HepG2 (cell line): ENCODE measurements around the gene CTNND2. TPM values are rescaled to one million over a fixed set of nuclear protein-coding genes. Genes with fewer than 3 reads are reported as not detected.

ENCODE experiments used
- HIC2 ChIP-seq: sonication (generic); formaldehyde crosslinking; IDR thresholded peaks from 2 replicates; pipeline ENCODE4 v1.9.0; 2022; ENCODE audit warnings: low read depth, missing genetic modification reagents
- KIAA2018 ChIP-seq: sonication (generic); formaldehyde crosslinking; IDR thresholded peaks from 2 replicates; pipeline ENCODE4 v1.5.0; 2020; ENCODE audit warnings: mild to moderate bottlenecking, missing genetic modification reagents, borderline replicate concordance
- MYC ChIP-seq: sonication (generic); formaldehyde crosslinking; IDR thresholded peaks from 2 replicates; pipeline ENCODE4 v1.9.0; 2021; ENCODE audit warnings: missing genetic modification reagents, borderline replicate concordance
- NPAS2 ChIP-seq: sonication (generic); formaldehyde crosslinking; IDR thresholded peaks from 2 replicates; pipeline ENCODE4 v1.8.0; 2022; ENCODE audit warnings: mild to moderate bottlenecking, missing genetic modification reagents, borderline replicate concordance
- RAD21 ChIP-seq: fragments of 450-650 bp; formaldehyde crosslinking; IDR thresholded peaks from 2 replicates; pipeline ENCODE4 v1.5.0; 2020; ENCODE audit warnings: mild to moderate bottlenecking
- ZNF318 ChIP-seq: sonication (generic); formaldehyde crosslinking; IDR thresholded peaks from 2 replicates; pipeline ENCODE4 v1.4.0; 2020; ENCODE audit warnings: mild to moderate bottlenecking, missing genetic modification reagents
- ZNF335 ChIP-seq: sonication (generic); formaldehyde crosslinking; IDR thresholded peaks from 2 replicates; pipeline ENCODE4 v1.4.0; 2020; ENCODE audit warnings: missing genetic modification reagents
- ZNF468 ChIP-seq: sonication (generic); formaldehyde crosslinking; IDR thresholded peaks from 2 replicates; pipeline ENCODE4 v1.8.0; 2022; ENCODE audit warnings: mild to moderate bottlenecking, moderate library complexity, missing genetic modification reagents
- ZNF501 ChIP-seq: sonication (generic); formaldehyde crosslinking; IDR thresholded peaks from 2 replicates; pipeline ENCODE4 v1.5.1; 2020; ENCODE audit warnings: mild to moderate bottlenecking, moderate library complexity, missing genetic modification reagents
- ZNF530 ChIP-seq: sonication (generic); formaldehyde crosslinking; IDR thresholded peaks from 2 replicates; pipeline ENCODE4 v1.5.0; 2020; ENCODE audit warnings: low read depth, mild to moderate bottlenecking, missing genetic modification reagents
- ZNF713 ChIP-seq: sonication (generic); formaldehyde crosslinking; IDR thresholded peaks from 2 replicates; pipeline ENCODE4 v1.4.0; 2020; ENCODE audit warnings: mild to moderate bottlenecking, missing genetic modification reagents
- ZNF788 ChIP-seq: sonication (generic); formaldehyde crosslinking; IDR thresholded peaks from 2 replicates; pipeline ENCODE4 v1.5.0; 2020; ENCODE audit warnings: mild to moderate bottlenecking, missing genetic modification reagents, borderline replicate concordance
- polyA plus RNA-seq, 8 experiments: library from polyadenylated mRNA; depleted of rRNA in 3 of 8; stranded (reverse) in 7 of 8; unstranded in 1 of 8; fragments of >200 nt; fragmentation: Illumina TruSeq in 4 of 8; extraction: Trizol in 4 of 8; gene quantifications; 2 replicates each; pipeline versions ENCODE4 v1.2.1 to v1.2.3, GENCODE V29; 2011 to 2016; ENCODE audit warnings: low read depth in 4 of 8, missing spikeins in 1 of 8, mixed read lengths in 1 of 8; ENCODE audit not compliant: insufficient read depth in 1 of 8
- total RNA-seq, 5 experiments: library from RNA; depleted of rRNA; stranded (reverse); fragments of >200 nt; fragmentation: Illumina TruSeq; extraction: Trizol; gene quantifications; 2 replicates each; pipeline ENCODE4 v1.2.3, GENCODE V29; 2016; ENCODE audit warnings: low read depth in 1 of 5

The CTNND2 gene
- total and polyA plus RNA-seq, 2 of the 13 experiments (the other 11 are each of a cell fraction or from before 2014, with no cell fraction given) = not detected

DNA sequence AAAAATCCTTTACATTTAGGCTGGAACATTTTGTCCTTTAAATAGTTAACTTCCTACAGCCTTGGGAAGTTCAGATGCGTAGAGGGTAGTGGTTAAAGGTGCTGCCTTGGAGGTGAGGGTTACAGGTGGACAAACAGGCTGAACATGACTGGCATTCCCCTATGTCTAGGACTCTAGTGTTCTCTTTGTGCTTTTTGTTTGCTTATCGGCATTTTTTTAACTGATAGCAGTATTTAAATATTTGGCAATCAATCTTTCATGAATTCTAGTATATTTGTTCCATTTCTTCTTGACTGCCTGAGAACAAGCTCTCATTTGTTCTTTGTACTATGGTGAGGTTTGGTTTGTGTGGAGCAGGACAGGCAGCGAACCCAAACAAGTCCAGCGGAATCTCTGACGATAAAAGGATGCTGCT is 307.6 kb downstream of the CTNND2 start (continued):
- no peak for TF ChIP-seq HIC2 (CRISPR knock-in tag)
- TF ChIP-seq RAD21 (CRISPR knock-in tag) = no peak
- TF ChIP-seq NPAS2 (CRISPR knock-in tag) = no peak
- no peak for TF ChIP-seq ZNF335 (CRISPR knock-in tag)
- no peak for TF ChIP-seq ZNF501 (CRISPR knock-in tag)
- no peak for TF ChIP-seq ZNF530 (CRISPR knock-in tag)
- no peak for TF ChIP-seq ZNF318 (CRISPR knock-in tag)
- no peak for TF ChIP-seq ZNF468 (CRISPR knock-in tag)
- TF ChIP-seq MYC (CRISPR knock-in tag) = no peak
- TF ChIP-seq KIAA2018 (CRISPR knock-in tag) = no peak
- TF ChIP-seq ZNF713 (CRISPR knock-in tag) = no peak
- TF ChIP-seq ZNF788 (CRISPR knock-in tag) = no peak; the same call in 1 of the 2 replicates
